Left cardiac atrium (tissue), 4 donors: Measurements from ENCODE around the gene KDR. TPM values are rescaled to one million over a fixed set of nuclear protein-coding genes. Genes with fewer than 3 reads are reported as not detected.

Source experiments
- ATAC-seq, 2 donors: fragments of 200-7000 bp; cut with Tn5 transposase; one replicate each; pipeline ENCODE4 v1.9.1; 2020; ENCODE audit warnings: mild to moderate bottlenecking in 2 of 2, moderate library complexity in 2 of 2
- DNase-seq: peaks from one replicate; pipeline ENCODE4 v3.0.0-alpha.2; 2020
- intact Hi-C, 2 donors: fragments of 100-400 bp; cut with DNase I; formaldehyde crosslinking; loops; one replicate each; pipeline versions ENCODE4 v1.14.1 to v1.15.1; 2022 to 2023
- total RNA-seq, 2 donors: library from RNA; stranded (reverse); fragmentation: NEBNext Ultra II Directional; extraction: Animal tissue kit (Norgen Biotek cat#: 25700); gene quantifications; one replicate each; pipeline ENCODE4 v1.2.1, GENCODE V29; 2021
- donor health status: DM: no; HTN: yes; CAD: no.
- donor health status: DM: no; HTN: yes; CAD: no; lungs with severe emphysema.
- donor health status: DM: yes; HTN: yes; CAD: no.
- donor health status: Dilated cardiomyopathy.

The KDR gene
- total RNA-seq, 2 donors from 2014 or later: 22.3 to 38.7 TPM

GRCh38 chr4:55125763-55126541 is 557 bp upstream of the KDR start:
- intact Hi-C loops: no loop called here
- DNase-seq (peak; percentile 26), ATAC-seq (peak; percentile 19 to 42)

DNA sequence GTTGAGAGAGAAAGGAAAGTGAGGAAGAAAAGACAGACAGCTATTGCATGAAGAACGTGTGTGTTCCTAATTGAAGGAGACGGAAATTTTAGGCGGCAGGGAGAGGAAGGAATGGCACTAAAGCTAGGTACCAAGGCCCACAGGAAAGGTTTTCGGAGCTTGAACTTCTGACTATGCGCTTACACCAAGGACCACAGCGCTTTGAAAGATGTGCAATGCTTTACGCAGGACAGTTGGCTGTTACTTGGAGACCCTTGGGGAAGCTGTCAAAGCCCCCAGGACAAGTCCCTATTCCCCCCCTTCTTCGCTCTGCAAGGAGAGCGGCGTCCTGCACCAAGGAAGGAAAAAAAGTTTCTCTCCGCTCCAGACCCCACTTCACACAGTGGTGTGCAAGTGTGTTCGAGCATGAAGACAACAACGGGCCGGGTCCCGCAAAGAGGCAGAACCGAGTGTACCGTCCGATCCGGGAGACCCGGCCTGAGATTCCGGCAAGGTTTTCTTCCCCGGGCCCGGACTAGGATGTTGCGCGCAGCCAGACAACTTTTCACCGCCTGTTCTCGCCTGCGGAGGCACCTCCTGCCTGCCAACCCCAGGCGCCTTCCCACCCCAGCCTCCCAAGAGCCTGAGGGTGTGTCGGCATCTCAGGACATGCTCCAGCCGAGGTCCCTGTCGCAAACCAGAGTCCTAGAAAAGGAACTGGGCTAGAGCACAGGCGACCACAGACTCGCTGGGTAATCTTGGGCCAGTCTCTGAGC is 896 bp downstream of the KDR start:
- ATAC-seq (peak; percentile 56 to 70), DNase-seq (peak; percentile 56)
- intact Hi-C loops: no loop called here

DNA sequence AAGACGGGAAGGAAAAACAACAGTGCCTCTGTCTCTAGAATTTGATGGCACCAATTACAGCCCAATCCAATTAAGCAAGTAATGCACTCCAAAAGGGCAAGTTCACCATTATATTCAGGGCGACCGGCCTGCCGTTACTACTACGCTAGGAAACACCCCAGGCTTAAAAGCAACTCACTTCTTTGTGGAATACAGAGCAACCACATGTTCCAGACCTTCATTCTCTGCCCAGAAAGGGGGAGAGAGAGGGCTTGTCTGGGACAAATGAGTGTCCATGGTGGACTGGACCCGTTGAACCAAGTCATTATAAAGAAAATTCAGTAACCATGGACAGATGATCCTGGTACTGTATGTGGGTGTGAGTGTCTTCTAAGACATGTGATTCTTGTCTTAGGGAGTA is 1.6 kb downstream of the KDR start:
- intact Hi-C loops: no loop called here
- ATAC-seq (no peak), DNase-seq (no peak)

GRCh38 chr4:55122235-55122634 is 3.2 kb downstream of the KDR start:
- DNase-seq (no peak), ATAC-seq (no peak)
- intact Hi-C loops: no loop called here

- DNase-seq (no peak), ATAC-seq (no peak)
- intact Hi-C loops: no loop called here
Observed at GRCh38 chr4:55121246-55121645, 4.1 kb downstream of the KDR start.

- DNase-seq: no peak
- intact Hi-C loops: no loop called here
- ATAC-seq: no peak
Observed at GRCh38 chr4:55118397-55118796, 7.0 kb downstream of the KDR start.

- intact Hi-C loops: no loop called here
- no peak for DNase-seq
- ATAC-seq: no peak
Observed at GRCh38 chr4:55117511-55117910, 7.9 kb downstream of the KDR start.

- DNase-seq: no peak
- intact Hi-C loops: no loop called here
- ATAC-seq: peak in 1 of 2 donors; percentile 96
Observed at GRCh38 chr4:55116450-55116849, 8.9 kb downstream of the KDR start.

- DNase-seq: no peak
- intact Hi-C loops: no loop called here
- ATAC-seq: no peak
Observed at GRCh38 chr4:55111601-55112000, 13.8 kb downstream of the KDR start.

DNA sequence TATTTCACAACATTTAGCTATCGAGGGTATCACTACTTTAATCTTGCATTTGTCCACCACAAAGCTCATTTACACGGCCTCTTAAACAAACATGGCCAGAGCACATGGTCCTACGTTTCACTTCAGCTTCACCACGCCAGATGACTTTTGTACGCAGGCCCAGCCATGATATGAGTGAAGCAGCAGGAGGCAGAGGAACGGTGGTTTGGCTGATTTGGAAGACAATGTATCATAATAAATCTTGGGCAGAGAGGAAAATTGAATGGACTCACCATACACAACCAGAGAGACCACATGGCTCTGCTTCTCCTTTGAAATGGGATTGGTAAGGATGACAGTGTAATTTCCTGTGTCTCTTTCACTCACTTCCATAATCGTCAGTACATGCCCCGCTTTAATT is 15.3 kb downstream of the KDR start:
- intact Hi-C loops: no loop called here
- DNase-seq: no peak
- ATAC-seq: no peak

DNA sequence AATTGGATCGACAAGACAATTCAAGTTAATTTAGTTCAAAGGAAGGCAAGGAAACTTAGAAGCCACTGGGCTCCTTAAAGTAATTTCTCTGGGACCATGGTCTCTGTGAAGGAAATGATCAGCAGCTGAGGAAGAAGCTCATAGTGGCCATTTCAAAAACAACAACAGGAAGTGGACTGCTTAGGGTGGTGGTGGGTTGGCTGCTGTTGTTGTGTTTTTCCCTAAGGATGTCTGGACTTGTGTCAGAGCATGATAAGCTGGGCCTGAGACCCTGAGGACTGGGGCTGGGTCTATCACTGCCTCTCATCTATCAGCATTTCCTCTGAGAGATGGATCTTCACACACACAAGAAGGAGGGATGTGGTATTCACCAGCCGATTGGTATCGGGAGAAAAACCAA is 18.3 kb downstream of the KDR start:
- intact Hi-C loops: no loop called here
- DNase-seq (no peak), ATAC-seq (no peak)

DNA sequence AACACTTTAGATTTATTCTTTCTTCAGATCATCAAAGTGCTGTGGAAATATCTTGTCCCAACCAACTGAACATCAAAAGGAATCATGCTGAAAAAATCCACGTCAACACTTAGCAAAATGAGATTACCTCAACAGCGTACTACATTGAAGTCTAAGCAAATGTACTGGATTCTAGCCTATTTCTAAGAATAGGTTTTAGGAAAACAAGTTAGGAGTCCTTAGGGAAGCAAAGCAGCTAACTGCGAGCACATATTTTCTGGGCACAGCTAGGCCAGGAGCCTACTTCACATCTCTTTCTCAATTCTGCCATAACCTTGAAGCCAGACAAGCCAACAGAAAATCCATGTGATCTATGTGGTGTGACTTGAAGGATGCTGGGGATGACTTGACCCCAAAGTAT is 22.2 kb downstream of the KDR start:
- intact Hi-C loops: no loop called here
- ATAC-seq (peak in 1 of 2 donors; percentile 37), DNase-seq (no peak)

DNA sequence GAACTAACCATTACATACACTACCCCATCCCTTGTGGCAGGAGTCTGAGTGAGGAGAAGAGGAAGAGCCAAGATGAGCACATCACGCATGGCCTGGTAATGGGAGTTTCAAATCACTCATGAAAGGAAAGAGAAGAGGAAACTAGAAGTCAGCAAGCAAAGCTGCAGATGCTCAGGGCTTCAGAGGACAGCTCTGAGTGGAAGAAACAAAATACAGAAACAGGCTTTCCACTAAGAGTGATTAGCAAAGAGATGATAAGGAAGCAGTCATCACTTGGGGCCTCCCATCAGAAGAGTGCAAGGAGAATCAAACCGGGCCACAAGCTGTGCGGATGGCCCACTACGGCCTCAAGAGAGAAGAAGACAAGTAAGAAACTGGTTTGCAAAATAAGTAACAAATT is 25.6 kb downstream of the KDR start:
- ATAC-seq (no peak), DNase-seq (no peak)
- intact Hi-C loops: loop anchor here in 1 of 2 donors (10.0 kb wide), 1 partner anchor 75 kb away; no protein-coding TSS in a partner anchor

DNA sequence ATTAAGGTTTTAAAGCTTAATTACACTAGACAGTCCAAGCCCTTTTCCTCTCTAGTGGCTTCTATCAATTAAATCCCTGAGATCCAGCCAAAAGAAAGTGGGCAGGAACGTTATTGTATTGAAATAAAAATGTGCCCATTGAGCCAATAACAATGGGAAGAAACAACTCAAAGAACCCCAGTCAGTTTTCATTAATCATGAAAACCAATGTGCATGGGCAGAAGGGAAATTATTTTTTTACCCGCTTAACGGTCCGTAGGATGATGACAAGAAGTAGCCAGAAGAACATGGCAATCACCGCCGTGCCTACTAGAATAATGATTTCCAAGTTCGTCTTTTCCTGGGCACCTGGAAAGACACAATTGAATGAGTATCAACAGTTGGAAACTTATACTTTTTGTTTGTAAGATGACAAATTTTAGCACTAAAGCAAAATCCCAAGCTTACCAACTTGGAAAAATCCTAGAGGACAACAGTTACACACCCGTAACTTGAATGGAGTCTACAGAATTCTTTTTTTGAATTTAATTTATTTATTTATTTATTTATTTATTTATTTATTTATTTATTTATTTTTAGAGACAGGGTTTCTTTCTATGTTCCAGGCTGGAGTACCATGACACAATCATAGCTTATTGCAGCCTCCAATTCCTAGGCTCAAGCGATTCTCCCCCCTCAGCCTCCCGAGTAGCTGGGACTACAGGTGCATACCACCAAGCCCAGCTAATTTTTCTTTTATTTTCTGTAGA is 26.8 kb downstream of the KDR start:
- no peak for ATAC-seq
- intact Hi-C loops: loop anchor here in 1 of 2 donors (10.0 kb wide), 1 partner anchor 74 kb away; no protein-coding TSS in a partner anchor
- DNase-seq: no peak

DNA sequence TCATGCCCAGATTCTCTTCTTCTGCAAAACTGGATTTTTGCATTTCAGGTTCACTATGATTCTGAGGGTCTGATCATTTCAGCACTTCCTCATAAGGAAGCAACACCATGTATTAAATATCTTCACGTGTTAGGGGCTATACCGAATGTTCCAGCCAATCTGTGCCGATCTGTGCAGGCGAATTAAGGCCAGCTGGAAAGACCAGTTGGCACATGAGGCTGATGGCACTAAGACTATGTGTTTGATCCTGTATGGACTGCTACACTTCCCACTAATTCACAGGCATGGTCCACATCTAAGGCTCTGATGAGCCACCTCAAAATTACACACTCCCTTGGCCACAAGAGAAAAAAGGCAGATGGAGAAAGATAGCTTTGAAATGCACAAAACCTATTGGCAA is 28.8 kb downstream of the KDR start:
- ATAC-seq: no peak
- intact Hi-C loops: loop anchor here in 1 of 2 donors (10.0 kb wide), 1 partner anchor 72 kb away; no protein-coding TSS in a partner anchor
- no peak for DNase-seq

DNA sequence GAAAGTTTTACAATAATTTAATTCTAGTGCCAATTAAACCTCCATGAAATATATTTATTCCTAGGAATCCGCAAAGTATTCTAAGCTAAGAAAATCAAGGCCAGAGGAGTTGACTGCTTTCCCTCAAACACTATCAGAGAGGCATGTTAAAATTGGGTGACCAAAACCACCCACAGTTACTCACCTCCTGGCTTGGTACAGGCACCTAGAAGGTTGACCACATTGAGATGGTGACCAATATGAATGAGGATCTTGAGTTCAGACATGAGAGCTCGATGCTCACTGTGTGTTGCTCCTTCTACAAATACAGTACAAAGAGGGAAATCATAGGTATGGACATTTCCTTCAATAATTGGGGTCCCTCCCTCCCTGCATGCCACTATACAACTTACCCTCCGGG is 29.4 kb downstream of the KDR start:
- ATAC-seq (no peak), DNase-seq (no peak)
- intact Hi-C loops: loop anchor here in 1 of 2 donors (10.0 kb wide), 1 partner anchor 71 kb away; no protein-coding TSS in a partner anchor

GRCh38 chr4:55092504-55092903 is 32.9 kb downstream of the KDR start:
- intact Hi-C loops: loop anchor here in 1 of 2 donors (10.0 kb wide), 1 partner anchor 68 kb away; no protein-coding TSS in a partner anchor
- ATAC-seq (no peak), DNase-seq (no peak)

GRCh38 chr4:55089916-55090315 is 35.5 kb downstream of the KDR start:
- DNase-seq: no peak
- intact Hi-C loops: loop anchor here in 1 of 2 donors (10.0 kb wide), 1 partner anchor 65 kb away; no protein-coding TSS in a partner anchor
- peak in 1 of 2 donors; percentile 18 for ATAC-seq

DNA sequence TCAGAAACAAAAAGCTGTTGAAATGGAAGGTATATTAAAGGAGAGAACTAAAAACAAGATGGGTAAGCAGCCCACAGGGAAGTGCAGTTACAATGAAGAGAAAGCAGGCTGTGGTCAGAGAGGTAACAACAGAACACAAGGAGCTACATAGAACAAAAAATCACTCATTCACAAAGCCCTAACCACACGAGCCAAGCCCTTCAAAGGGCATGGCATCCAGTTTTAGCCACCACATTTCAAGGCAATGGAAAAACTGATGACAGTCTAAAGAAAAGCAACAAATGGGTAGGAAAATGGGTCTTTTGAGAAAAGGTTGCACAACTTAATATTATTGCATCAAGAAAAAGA is 37.5 kb downstream of the KDR start:
- intact Hi-C loops: no loop called here
- DNase-seq (no peak), ATAC-seq (no peak)
